GM12878 (cell line): ENCODE measurements around the gene KCNC2. TPM values are rescaled to one million over a fixed set of nuclear protein-coding genes. Genes with fewer than 3 reads are reported as not detected.

Experiments used
- ATAC-seq: fragments of 200-7000 bp; cut with Tn5 transposase; 3 replicates; pipeline ENCODE4 v1.9.1; 2020; ENCODE audit warnings: mild to moderate bottlenecking, moderate library complexity
- BruUV-seq: library from RNA; stranded (reverse); fragments of 400-500 nt; replicated peaks from 2 replicates; lab custom pipeline; 2021; lab: Mats Ljungman, UMichigan
- CTCF ChIA-PET: fragments of 300-600 bp; sonication (Branson Sonifier 250); formaldehyde crosslinking; extraction: SDS; loops from one replicate; lab custom pipeline; 2021; ENCODE audit warnings: inconsistent platforms; lab: Yijun Ruan, JAX
- POLR2A ChIA-PET: fragments of 350-600 bp; formaldehyde crosslinking; extraction: SDS; loops from one replicate; lab custom pipeline; 2021; ENCODE audit warnings: inconsistent platforms; lab: Charles Lee
- RAD21 ChIA-PET: fragments of 300-600 bp; sonication (Branson Sonifier 250); formaldehyde crosslinking; loops from one replicate; lab custom pipeline; 2023; ENCODE audit warnings: antibody characterized with exemption; ENCODE audit not compliant: unreplicated experiment; lab: Charles Lee
- SMC1A ChIA-PET: fragments of 300-600 bp; sonication (Branson Sonifier 250); formaldehyde crosslinking; loops from one replicate; lab custom pipeline; 2023; ENCODE audit not compliant: unreplicated experiment, uncharacterized antibody; lab: Charles Lee
- DNase-seq: peaks from one replicate; pipeline ENCODE4 v3.0.0-alpha.2; 2011; ENCODE audit warnings: low read depth, low spot score
- FAIRE-seq: peaks from 3 replicates; lab custom pipeline; 2011; peaks lifted over from hg19 to GRCh38; lab: Jason Lieb, UNC
- H2AFZ ChIP-seq: 2 replicates; pipeline ENCODE4 v1.6.0; 2011; ENCODE audit warnings: low read depth, low read length, control low read depth; ENCODE audit not compliant: control insufficient read depth
- H3K27ac ChIP-seq: 2 replicates; pipeline ENCODE4 v1.5.1; 2011; ENCODE audit warnings: control low read depth; ENCODE audit not compliant: control insufficient read depth, insufficient read depth
- H3K27me3 ChIP-seq, 2 experiments: replicated peaks in 1 of 2; 2 replicates each; pipeline versions ENCODE4 v1.6.0 to v1.6.1; 2011; ENCODE audit warnings: low read length in 1 of 2; ENCODE audit not compliant: control insufficient read depth in 2 of 2, insufficient read depth in 2 of 2
- H3K36me3 ChIP-seq, 2 experiments: 2 replicates each; pipeline ENCODE4 v1.5.1; 2011; ENCODE audit warnings: low read length in 1 of 2; ENCODE audit not compliant: control insufficient read depth in 2 of 2, insufficient read depth in 2 of 2
- H3K4me1 ChIP-seq: 2 replicates; pipeline ENCODE4 v1.6.1; 2011; ENCODE audit warnings: mild to moderate bottlenecking, low read length, moderate library complexity, mixed read lengths; ENCODE audit not compliant: control insufficient read depth, insufficient read depth
- H3K4me2 ChIP-seq: 2 replicates; pipeline ENCODE4 v1.6.0; 2011; ENCODE audit warnings: control low read depth; ENCODE audit not compliant: control insufficient read depth, insufficient read depth
- H3K4me3 ChIP-seq: fragments of 200-600 bp; sonication (generic); 2 replicates; pipeline ENCODE4 v1.5.1; 2016
- H3K79me2 ChIP-seq: 2 replicates; pipeline ENCODE4 v1.6.0; 2011; ENCODE audit warnings: low read length; ENCODE audit not compliant: control insufficient read depth, insufficient read depth
- H3K9ac ChIP-seq: 2 replicates; pipeline ENCODE4 v1.8.0; 2011; ENCODE audit warnings: low read length, control low read depth, mixed read lengths; ENCODE audit not compliant: control insufficient read depth, insufficient read depth
- H3K9me3 ChIP-seq: replicated peaks from 3 replicates; pipeline ENCODE4 v1.5.1; 2011; ENCODE audit warnings: mild to moderate bottlenecking, low read length; ENCODE audit not compliant: control insufficient read depth, insufficient read depth
- H4K20me1 ChIP-seq: 2 replicates; pipeline ENCODE4 v1.6.0; 2011; ENCODE audit not compliant: control insufficient read depth, insufficient read depth
- ATF3 ChIP-seq: IDR thresholded peaks from 2 replicates; pipeline ENCODE4 v1.6.1; 2011; ENCODE audit warnings: low read depth, mild to moderate bottlenecking, low read length, moderate library complexity, borderline replicate concordance; ENCODE audit errors: extremely low read depth
- CBX5 ChIP-seq: sonication (generic); IDR thresholded peaks from 2 replicates; pipeline ENCODE4 v1.6.1; 2016; ENCODE audit warnings: low read depth, moderate library complexity, mild to moderate bottlenecking, inconsistent platforms
- DPF2 ChIP-seq: fragments of 450-650 bp; IDR thresholded peaks from 2 replicates; pipeline ENCODE4 v1.6.1; 2017; ENCODE audit warnings: mild to moderate bottlenecking
- EZH2 ChIP-seq: IDR thresholded peaks from 2 replicates; pipeline ENCODE4 v1.6.1; 2012; ENCODE audit warnings: low read depth, mild to moderate bottlenecking, control low read depth, inconsistent platforms, low read length, borderline replicate concordance; ENCODE audit not compliant: control insufficient read depth
- GATAD2B ChIP-seq: fragments of 450-650 bp; conservative IDR thresholded peaks from 2 replicates; pipeline ENCODE4 v1.6.1; 2017; ENCODE audit warnings: low read depth, mild to moderate bottlenecking, moderate library complexity
- HCFC1 ChIP-seq: fragments of 150-350 bp; IDR thresholded peaks from 2 replicates; pipeline ENCODE4 v1.6.1; 2014; ENCODE audit warnings: low read length
- NFYA ChIP-seq: IDR thresholded peaks from 2 replicates; pipeline ENCODE4 v1.6.1; 2011; ENCODE audit warnings: low read depth, mild to moderate bottlenecking, low read length, improper control_type of control experiment, borderline replicate concordance
- NFYB ChIP-seq: IDR thresholded peaks from 2 replicates; pipeline ENCODE4 v1.6.1; 2011; ENCODE audit warnings: low read depth, mild to moderate bottlenecking, low read length, improper control_type of control experiment, moderate library complexity; ENCODE audit not compliant: insufficient read depth
- ZBED1 ChIP-seq: IDR thresholded peaks from 2 replicates; pipeline ENCODE4 v1.6.1; 2016; ENCODE audit warnings: borderline replicate concordance
- ZBTB40 ChIP-seq: fragments of 450-650 bp; IDR thresholded peaks from 2 replicates; pipeline ENCODE4 v1.6.1; 2016; ENCODE audit warnings: mild to moderate bottlenecking, moderate library complexity, borderline replicate concordance
- WGBS: methylation state at CpG from one replicate; pipeline ENCODE4 v1.1.6; 2016; ENCODE audit warnings: low lambda C conversion rate; ENCODE audit not compliant: insufficient replicate concordance, insufficient coverage; ENCODE audit errors: missing lambda C conversion rate; 5-methylcytosine and 5-hydroxymethylcytosine counted together
- in situ Hi-C: fragments of 300-500 bp; cut with MboI; formaldehyde crosslinking; loops from 9 replicates; pipeline ENCODE4 v1.14.3; 2018; ENCODE audit warnings: mixed read lengths
- intact Hi-C: fragments of 100-400 bp; cut with micrococcal nuclease; formaldehyde crosslinking; loops from one replicate; pipeline ENCODE4 v1.14.2; 2022; ENCODE audit not compliant: unreplicated experiment
- polyA plus RNA-seq, 11 experiments: library from polyadenylated mRNA; depleted of rRNA in 4 of 11; unstranded in 6 of 11; stranded (reverse) in 5 of 11; fragments of >200 nt; fragmentation: Nextera tagmentation in 4 of 11; fragmentation: Illumina TruSeq in 1 of 11; extraction: Ambion mirVana in 4 of 11; extraction: Trizol in 1 of 11; gene quantifications; 1 replicate in 1 of 11; 2 replicates in 10 of 11; pipeline versions ENCODE4 v1.2.1 to v1.2.3, GENCODE V29; 2011 to 2016; ENCODE audit warnings: inconsistent platforms in 2 of 11, missing spikeins in 2 of 11, low read depth in 1 of 11
- total RNA-seq, 4 experiments: library from RNA; depleted of rRNA in 3 of 4; stranded (reverse); fragments of >200 nt in 3 of 4; fragmentation: Illumina TruSeq in 1 of 4; extraction: Trizol in 1 of 4; gene quantifications; 2 replicates each; pipeline versions ENCODE4 v1.2.1 to v1.2.3, GENCODE V29; 2013 to 2021
- TF ChIP-seq, protein P1 (sequence below): IDR thresholded peaks from 2 replicates; pipeline ENCODE4 v1.6.1; 2011; ENCODE audit warnings: borderline replicate concordance, low read depth, mild to moderate bottlenecking, moderate library complexity, mixed read lengths, low read length; ENCODE audit not compliant: insufficient read depth; ENCODE audit errors: extremely low read length
- TF ChIP-seq, protein P2 (sequence below): IDR thresholded peaks from 2 replicates; pipeline ENCODE4 v1.6.1; 2012; ENCODE audit warnings: low read length, inconsistent platforms

Gene KCNC2
- total and polyA plus RNA-seq, 10 of the 15 experiments (the other 5 are each of a cell fraction or from before 2014, with no cell fraction given): 0.03 to 2.3 (median 0.08) TPM; not detected in 7

DNA sequence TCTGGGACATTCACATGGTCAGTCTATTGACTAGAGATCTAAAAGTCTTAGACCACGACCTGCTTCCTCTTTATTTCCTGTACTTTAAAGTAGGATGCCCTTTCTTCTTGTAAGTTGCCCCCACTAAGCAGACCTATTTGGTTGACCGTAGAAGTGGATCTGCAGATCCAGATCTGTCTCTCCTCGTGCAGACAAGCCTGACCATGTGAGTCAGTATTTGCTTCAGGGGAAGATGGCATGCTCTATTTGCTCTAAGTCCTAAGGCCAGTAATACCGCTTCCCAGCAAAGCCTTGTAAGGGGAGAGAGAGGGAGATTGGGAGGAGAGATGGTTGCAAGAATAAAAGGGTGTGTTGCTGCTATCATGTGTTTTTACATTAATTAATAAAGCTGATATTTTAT lies 46.8 kb downstream of the KCNC2 start (continued):
- no peak for TF ChIP-seq ZBTB40
- TF ChIP-seq, protein P1, sequence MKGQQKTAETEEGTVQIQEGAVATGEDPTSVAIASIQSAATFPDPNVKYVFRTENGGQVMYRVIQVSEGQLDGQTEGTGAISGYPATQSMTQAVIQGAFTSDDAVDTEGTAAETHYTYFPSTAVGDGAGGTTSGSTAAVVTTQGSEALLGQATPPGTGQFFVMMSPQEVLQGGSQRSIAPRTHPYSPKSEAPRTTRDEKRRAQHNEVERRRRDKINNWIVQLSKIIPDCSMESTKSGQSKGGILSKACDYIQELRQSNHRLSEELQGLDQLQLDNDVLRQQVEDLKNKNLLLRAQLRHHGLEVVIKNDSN: no peak
- TF ChIP-seq GATAD2B: no peak
- no peak for TF ChIP-seq DPF2

- 6% methylated on average over 1 of the region's 1 CpG for WGBS
- in situ Hi-C loops: no loop called here
- ChIA-PET CTCF (no interaction called here), SMC1A (no interaction called here), POLR2A (no interaction called here), RAD21 (no interaction called here)
- no peak overlapping the region for H3K9ac ChIP-seq
- H3K36me3 ChIP-seq: no peaks in the 10 kb centered on the region
- H3K4me1 ChIP-seq: no peaks in the 10 kb centered on the region
- H3K27ac ChIP-seq: no peak overlapping the region
- intact Hi-C loops: no loop called here
- no peaks in the 10 kb centered on the region for H4K20me1 ChIP-seq
- no peak overlapping the region for H2AFZ ChIP-seq
- H3K79me2 ChIP-seq: no peaks in the 10 kb centered on the region
- H3K4me3 ChIP-seq: no peak overlapping the region
- H3K9me3 ChIP-seq: no peaks in the 10 kb centered on the region
- H3K27me3 ChIP-seq: no peaks in the 10 kb centered on the region
- DNase-seq (no peak), FAIRE-seq (no peak), ATAC-seq (no peak)
- BruUV-seq: no TSS peak
- no peak overlapping the region for H3K4me2 ChIP-seq
- TF ChIP-seq NFYA (no peak), ATF3 (no peak), NFYB (no peak), HCFC1 (no peak), ZBED1 (no peak), EZH2 (no peak), CBX5 (no peak)
- TF ChIP-seq, protein P2, sequence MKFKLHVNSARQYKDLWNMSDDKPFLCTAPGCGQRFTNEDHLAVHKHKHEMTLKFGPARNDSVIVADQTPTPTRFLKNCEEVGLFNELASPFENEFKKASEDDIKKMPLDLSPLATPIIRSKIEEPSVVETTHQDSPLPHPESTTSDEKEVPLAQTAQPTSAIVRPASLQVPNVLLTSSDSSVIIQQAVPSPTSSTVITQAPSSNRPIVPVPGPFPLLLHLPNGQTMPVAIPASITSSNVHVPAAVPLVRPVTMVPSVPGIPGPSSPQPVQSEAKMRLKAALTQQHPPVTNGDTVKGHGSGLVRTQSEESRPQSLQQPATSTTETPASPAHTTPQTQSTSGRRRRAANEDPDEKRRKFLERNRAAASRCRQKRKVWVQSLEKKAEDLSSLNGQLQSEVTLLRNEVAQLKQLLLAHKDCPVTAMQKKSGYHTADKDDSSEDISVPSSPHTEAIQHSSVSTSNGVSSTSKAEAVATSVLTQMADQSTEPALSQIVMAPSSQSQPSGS: no peak
- TF ChIP-seq, all 136 proteins: peak for 0
Observed at GRCh38 chr12:75161488-75161887, 48.2 kb downstream of the KCNC2 start.
